ENCODE measurements around the gene KIZ. TPM values are rescaled to one million over a fixed set of nuclear protein-coding genes. Genes with fewer than 3 reads are reported as not detected.

Gene KIZ
- polyA plus RNA-seq, 6 donors from 2014 or later = 17.7 to 22.7 (median 19.1) TPM

DNA sequence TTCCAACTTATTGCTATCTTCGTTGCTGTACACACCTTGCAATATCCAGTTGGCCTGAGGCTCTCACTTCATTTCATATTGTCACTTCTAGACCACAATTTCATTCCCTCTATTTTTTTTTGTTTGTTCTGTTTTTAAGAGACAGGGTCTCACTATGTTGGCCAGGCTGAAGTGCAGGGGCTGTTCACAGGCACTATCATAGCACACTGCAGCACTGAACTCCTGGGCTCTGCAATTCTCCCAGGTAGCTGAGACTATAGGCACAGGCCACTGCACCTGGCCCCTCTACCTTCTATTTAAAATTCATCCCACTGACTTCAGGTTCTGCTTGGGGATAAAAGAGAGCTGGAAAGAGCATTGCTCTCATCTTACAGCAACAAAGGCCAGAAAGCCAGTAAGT, 15.1 kb upstream of the KIZ start:
- Mint-ChIP-seq H3K36me3 (peaks cover 0 to 4% of the 10 kb centered on the region in 2 donors), H3K4me3 (no peak overlapping the region), H3K27ac (no peak overlapping the region), H3K9me3 (peaks cover 0 to 10% (median 4%) of the 10 kb centered on the region in 7 donors), H3K4me1 (peaks cover 2 to 7% (median 4%) of the 10 kb centered on the region in 3 donors), H3K27me3 (peaks cover 69 to 92% (median 83%) of the 10 kb centered on the region in 3 donors)
- ATAC-seq (ENCODE audit: low read depth in 2 of 2) (no peak), DNase-seq (no peak)

DNA sequence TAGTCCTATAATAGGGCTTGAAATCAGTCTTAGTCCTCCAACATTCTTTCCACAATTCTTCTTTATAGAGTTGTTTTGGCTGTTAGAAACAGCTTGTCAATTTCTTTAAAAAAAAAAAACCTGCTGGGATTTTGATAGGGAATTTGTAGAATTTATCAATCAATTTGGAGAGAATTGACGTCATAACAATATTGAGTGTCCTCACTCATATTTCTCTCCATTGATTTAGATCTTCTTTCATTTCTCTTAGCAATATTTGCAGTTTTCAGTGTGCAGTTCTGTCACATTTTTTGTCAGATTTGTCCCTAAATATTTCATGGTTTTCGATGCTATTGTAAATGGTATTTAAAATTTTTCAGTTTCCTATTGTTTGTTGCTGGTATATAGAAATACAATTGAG, 14.5 kb upstream of the KIZ start:
- no peak for ATAC-seq (ENCODE audit: low read depth in 2 of 2)
- Mint-ChIP-seq H3K36me3 (peaks cover 0 to 4% of the 10 kb centered on the region in 2 donors), H3K27ac (no peak overlapping the region), H3K27me3 (peaks cover 70 to 92% (median 83%) of the 10 kb centered on the region in 3 donors), H3K4me3 (no peak overlapping the region), H3K9me3 (peaks cover 0 to 10% (median 3%) of the 10 kb centered on the region in 7 donors), H3K4me1 (peaks cover 0 to 2% (median 2%) of the 10 kb centered on the region in 3 donors)
- no peak for DNase-seq

DNA sequence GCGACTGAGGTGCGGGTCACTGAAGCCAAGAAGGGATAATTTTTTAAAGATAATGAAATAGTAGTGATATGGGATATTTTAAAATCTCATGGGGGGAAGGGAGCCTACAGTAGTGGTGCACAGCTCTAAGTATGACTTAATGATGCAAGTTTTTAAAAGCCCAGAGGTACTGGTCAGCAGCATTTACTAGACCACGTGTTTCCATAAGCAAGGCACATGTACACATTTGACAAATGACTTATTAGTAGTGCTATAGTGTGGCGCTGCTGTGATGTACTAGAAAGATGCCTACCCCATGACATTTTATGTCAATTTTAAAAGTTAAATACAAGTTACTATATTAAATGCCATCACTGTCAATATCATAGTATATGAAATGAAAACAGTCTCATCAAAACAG, 12.2 kb upstream of the KIZ start:
- Mint-ChIP-seq H3K36me3 (no peaks in the 10 kb centered on the region), H3K4me1 (no peaks in the 10 kb centered on the region), H3K27ac (no peak overlapping the region), H3K4me3 (no peak overlapping the region), H3K9me3 (peaks cover 0 to 5% (median 0%) of the 10 kb centered on the region in 7 donors), H3K27me3 (peaks cover 64 to 95% (median 87%) of the 10 kb centered on the region in 3 donors)
- ATAC-seq (ENCODE audit: low read depth in 2 of 2) (no peak), DNase-seq (no peak)

DNA sequence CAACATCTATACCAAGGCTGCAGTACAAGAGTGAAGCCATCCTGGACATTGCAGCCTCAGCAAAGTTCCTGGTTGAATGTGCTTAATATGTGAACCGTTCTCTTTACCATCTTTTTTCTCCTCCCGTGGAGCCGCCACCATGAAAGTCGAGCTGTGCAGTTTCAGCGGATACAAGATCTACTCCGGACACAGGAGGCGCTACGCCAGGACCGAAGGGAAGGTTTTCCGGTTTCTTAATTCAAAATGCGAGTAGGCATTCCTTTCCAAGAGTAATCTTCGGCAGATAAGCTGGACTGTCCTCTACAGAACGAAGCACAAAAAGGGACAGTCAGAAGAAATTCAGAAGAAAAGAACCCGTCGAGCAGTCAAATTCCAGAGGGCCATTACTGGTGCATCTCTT, 11.3 kb upstream of the KIZ start:
- Mint-ChIP-seq H3K4me3 (no peak overlapping the region), H3K27me3 (peaks cover 64 to 94% (median 88%) of the 10 kb centered on the region in 3 donors), H3K27ac (no peak overlapping the region), H3K9me3 (peaks cover 0 to 3% (median 0%) of the 10 kb centered on the region in 7 donors), H3K36me3 (no peaks in the 10 kb centered on the region), H3K4me1 (no peaks in the 10 kb centered on the region)
- DNase-seq = no peak
- no peak for ATAC-seq (ENCODE audit: low read depth in 2 of 2)

DNA sequence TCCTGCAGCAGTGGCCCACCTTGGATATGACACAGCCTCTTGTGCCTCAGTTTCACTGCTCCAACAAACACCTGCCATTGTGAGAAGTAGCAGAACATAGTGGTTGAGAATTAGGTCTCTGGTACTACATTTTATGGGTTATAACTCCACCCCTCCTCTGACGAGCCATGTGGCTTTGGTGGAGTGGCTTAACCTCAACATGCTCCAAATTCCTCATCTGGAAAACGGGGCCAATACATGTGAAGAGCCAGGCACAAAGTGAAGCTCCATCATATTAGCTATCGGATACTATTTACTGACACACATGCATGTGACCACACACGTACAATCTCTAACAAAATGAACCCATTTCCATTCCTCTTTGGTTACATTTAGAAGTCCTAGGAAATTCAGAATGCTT, 8.4 kb upstream of the KIZ start:
- Mint-ChIP-seq H3K36me3 (no peaks in the 10 kb centered on the region), H3K27ac (no peak overlapping the region), H3K4me3 (no peak overlapping the region), H3K4me1 (no peaks in the 10 kb centered on the region), H3K27me3 (peaks cover 49 to 83% (median 81%) of the 10 kb centered on the region in 3 donors), H3K9me3 (peaks cover 0 to 2% (median 0%) of the 10 kb centered on the region in 7 donors)
- no peak for DNase-seq
- no peak for ATAC-seq (ENCODE audit: low read depth in 2 of 2)

DNA sequence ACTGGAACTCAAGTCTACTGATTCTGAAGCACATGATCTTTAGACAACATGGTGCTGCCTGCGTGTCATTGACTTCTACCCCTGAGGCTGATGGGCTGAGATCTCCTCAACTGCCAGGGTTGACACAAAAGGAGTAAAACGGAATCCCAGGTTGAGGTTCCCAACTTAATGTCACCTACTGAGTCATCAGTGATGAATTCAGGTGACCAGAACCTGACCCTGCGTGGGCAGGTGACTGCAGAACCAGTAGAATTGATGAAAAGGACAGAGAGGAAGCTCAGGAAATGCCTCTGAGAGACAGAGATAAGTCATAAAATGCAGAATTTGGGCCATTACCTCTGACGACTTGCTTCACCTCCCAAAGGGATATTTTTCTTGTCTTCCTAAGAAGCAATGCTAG, 7.7 kb upstream of the KIZ start:
- peaks cover 46 to 78% (median 76%) of the 10 kb centered on the region in 3 donors for H3K27me3 Mint-ChIP-seq
- peaks cover 0 to 2% (median 0%) of the 10 kb centered on the region in 7 donors for H3K9me3 Mint-ChIP-seq
- H3K4me3 Mint-ChIP-seq = no peak overlapping the region
- no peaks in the 10 kb centered on the region for H3K4me1 Mint-ChIP-seq
- no peaks in the 10 kb centered on the region for H3K36me3 Mint-ChIP-seq
- DNase-seq = no peak
- no peak overlapping the region for H3K27ac Mint-ChIP-seq
- ATAC-seq (ENCODE audit: low read depth in 2 of 2) = no peak

DNA sequence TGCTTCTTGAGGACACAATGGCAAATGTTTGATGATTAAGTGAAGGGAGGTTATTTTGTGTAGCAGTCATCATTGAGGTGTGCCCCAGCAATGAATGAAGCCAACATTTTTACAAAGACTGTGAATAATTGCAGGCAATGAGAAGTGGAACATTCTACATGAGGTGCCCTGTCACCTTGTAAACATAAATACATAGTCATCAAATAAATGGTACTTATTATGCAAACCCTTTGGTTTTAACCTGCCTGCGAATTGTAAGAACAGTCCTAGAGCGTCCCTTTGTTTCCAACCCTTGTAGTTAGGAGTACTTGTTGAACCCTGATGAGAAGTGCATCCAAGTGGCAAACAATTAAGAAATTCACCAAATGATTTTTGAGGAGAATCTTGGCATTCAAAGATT, 7.1 kb upstream of the KIZ start:
- Mint-ChIP-seq H3K9me3 (peaks cover 0 to 2% (median 0%) of the 10 kb centered on the region in 7 donors), H3K36me3 (no peaks in the 10 kb centered on the region), H3K27ac (no peak overlapping the region), H3K4me3 (no peak overlapping the region), H3K4me1 (no peaks in the 10 kb centered on the region), H3K27me3 (peaks cover 42 to 73% (median 70%) of the 10 kb centered on the region in 3 donors)
- DNase-seq = no peak
- ATAC-seq (ENCODE audit: low read depth in 2 of 2) = no peak

DNA sequence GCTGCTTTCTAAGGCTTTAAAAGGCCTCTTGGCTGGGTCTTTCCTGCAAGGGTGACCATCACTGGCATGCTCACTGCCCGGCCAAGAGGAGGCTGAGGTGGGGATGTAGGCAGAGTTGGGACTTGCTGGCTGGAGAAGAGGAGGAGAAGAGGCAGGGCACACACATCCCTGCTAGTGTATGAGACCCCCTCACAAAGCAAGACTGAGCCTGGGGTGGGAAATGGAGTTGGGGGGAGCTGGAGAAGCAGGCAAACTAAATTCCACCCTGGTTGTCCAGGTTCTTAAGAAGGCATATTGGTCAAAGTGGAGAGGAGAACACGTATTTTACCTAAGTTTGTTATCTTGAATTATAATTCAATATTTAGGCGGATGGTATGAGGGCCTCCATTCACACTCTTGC, 1.7 kb upstream of the KIZ start:
- ATAC-seq (ENCODE audit: low read depth in 2 of 2) = no peak
- no peaks in the 10 kb centered on the region for H3K36me3 Mint-ChIP-seq
- H3K4me1 Mint-ChIP-seq = peaks cover 12 to 22% (median 17%) of the 10 kb centered on the region in 3 donors
- peak overlapping the region in 7 of 8 donors; percentile 5 to 92 (median 63) for H3K4me3 Mint-ChIP-seq
- peaks cover 0 to 2% (median 0%) of the 10 kb centered on the region in 7 donors for H3K9me3 Mint-ChIP-seq
- H3K27me3 Mint-ChIP-seq = peaks cover 10 to 21% (median 17%) of the 10 kb centered on the region in 3 donors
- no peak for DNase-seq
- H3K27ac Mint-ChIP-seq = peak overlapping the region in 1 of 6 donors; percentile 56

DNA sequence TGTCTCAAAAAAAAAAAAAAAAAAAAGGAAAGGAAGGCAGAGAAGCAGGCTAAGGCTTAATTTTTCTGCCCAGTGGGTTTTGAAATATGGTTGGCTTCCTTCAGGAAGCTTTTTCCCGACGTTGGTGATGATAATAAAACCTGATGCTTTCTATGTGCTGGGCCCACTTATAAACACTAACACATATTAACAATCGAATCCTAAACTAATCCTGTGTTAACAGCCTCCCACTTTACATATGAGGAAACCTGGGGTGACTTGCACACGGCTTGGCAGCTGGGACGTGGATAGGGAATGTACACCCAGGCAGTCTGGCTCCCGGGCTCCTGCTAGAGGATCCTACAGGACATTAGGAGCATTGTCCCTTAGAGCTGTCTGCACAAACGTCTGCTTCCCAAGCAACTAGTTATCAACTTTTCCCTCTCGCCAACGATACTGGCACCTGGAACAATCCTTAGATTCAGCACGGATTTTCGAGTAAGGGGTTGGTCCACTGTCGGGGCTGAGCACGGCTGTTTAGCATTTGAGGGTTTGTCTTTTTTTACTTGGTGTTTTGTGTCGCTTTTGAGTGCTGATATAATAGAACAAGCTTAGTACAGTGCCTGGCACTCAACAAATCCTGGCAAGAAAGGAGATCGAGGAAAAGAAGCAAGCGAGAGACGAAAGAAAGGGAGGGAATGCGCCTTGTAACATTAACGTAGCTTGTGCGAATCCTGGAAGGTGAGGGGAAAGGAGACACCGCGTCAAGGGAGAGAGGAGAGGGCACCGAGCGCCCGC, 622 bp upstream of the KIZ start:
- DNase-seq (no peak), ATAC-seq (ENCODE audit: low read depth in 2 of 2) (peak; percentile 1 to 2)
- H3K9me3 Mint-ChIP-seq = peaks cover 0 to 2% (median 0%) of the 10 kb centered on the region in 7 donors
- H3K27ac Mint-ChIP-seq = peak overlapping the region in 4 of 6 donors; percentile 2 to 91 (median 64)
- H3K4me3 Mint-ChIP-seq = peak overlapping the region; percentile 87 to 97 (median 94)
- H3K36me3 Mint-ChIP-seq = peaks cover 0 to 5% of the 10 kb centered on the region in 2 donors
- H3K27me3 Mint-ChIP-seq = peaks cover 9 to 20% (median 16%) of the 10 kb centered on the region in 3 donors
- H3K4me1 Mint-ChIP-seq = peaks cover 12 to 22% (median 17%) of the 10 kb centered on the region in 3 donors

DNA sequence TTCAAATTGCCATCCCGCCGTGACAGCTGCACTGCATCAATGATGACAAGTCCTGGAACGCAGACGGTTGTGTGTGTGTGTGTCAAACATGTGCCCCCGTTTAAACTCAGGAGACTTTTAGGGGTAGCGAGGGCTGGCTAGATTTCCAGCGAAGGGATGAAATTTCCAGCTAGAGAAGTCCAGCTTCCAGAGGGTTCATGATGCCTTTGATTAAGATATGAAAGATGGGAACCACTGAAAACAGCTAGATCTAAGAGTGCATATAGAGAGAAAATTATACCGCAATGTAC, 644 bp downstream of the KIZ start:
- Mint-ChIP-seq H3K36me3 (peaks cover 0 to 6% of the 10 kb centered on the region in 2 donors), H3K4me3 (peak overlapping the region; percentile 87 to 97 (median 94)), H3K4me1 (peaks cover 12 to 22% (median 17%) of the 10 kb centered on the region in 3 donors), H3K9me3 (no peaks in the 10 kb centered on the region), H3K27ac (peak overlapping the region; percentile 18 to 98 (median 92)), H3K27me3 (peaks cover 3 to 11% (median 5%) of the 10 kb centered on the region in 3 donors)
- ATAC-seq (ENCODE audit: low read depth in 2 of 2) = no peak
- no peak for DNase-seq

DNA sequence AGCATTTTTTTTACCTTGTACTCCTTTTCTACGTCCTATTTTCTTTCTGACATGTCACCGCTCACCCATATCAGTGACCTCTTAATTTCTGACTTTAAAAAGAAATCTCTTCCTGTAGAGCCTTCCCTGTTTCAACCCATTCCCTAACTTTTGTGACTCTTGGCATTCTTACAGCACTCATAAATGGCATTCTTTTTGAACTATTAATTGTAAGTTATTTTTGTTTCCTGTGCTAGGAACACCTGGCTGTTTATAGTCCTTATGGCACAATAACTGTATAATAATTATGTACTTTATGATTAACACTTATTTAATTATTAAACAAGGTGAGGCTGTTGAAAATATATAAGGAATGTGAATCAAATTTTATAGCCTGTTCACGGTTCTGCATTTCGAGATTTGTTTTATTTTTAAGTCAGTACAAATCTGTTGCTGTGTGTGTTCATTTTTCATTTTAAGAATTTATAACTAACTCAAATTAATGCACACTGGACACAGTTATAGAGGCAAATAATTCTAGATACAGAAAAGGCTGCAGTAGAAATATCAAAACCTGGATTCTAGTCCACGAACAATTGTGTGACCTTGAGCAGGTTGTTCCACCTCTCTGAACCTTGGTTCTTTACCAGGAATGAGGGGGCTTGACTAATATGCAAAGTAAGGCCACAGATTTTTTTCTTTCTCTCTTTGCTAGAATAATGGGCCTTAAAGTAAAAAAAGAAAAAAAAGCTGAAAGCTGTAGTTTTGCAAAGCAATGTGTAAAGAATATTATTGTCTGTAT, 1.5 kb downstream of the KIZ start:
- Mint-ChIP-seq H3K9me3 (no peaks in the 10 kb centered on the region), H3K27me3 (peaks cover 0 to 5% (median 0%) of the 10 kb centered on the region in 3 donors), H3K4me3 (peak overlapping the region in 7 of 8 donors; percentile 61 to 97 (median 92)), H3K36me3 (peaks cover 0 to 6% of the 10 kb centered on the region in 2 donors), H3K4me1 (peaks cover 12 to 22% (median 17%) of the 10 kb centered on the region in 3 donors), H3K27ac (peak overlapping the region in 3 of 6 donors; percentile 41 to 91 (median 68))
- ATAC-seq (ENCODE audit: low read depth in 2 of 2) (no peak), DNase-seq (no peak)

DNA sequence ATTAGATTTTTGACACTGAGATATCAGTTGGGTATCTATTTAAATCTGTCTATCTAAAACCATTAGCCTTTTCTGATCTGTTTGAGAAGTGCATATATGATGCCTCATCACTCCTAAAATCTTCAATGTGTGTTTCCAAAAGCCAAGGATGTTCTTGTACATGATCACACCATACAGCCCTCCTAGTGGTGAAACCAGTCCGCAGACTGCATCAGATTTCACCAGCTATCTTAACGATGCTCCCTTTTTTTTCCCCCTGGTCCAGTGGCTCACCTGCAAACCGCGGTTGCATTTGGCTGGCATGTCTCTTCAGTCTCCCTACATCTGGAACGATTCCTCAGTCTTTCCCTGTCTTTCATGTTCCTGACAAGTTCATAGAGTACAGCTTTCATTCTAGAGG, 4.0 kb downstream of the KIZ start:
- Mint-ChIP-seq H3K36me3 (peaks cover 0 to 15% of the 10 kb centered on the region in 2 donors), H3K4me3 (peak overlapping the region in 1 of 8 donors; percentile 97), H3K9me3 (no peaks in the 10 kb centered on the region), H3K27ac (no peak overlapping the region), H3K27me3 (no peaks in the 10 kb centered on the region), H3K4me1 (peaks cover 12 to 20% (median 17%) of the 10 kb centered on the region in 3 donors)
- ATAC-seq (ENCODE audit: low read depth in 2 of 2) = no peak
- no peak for DNase-seq

DNA sequence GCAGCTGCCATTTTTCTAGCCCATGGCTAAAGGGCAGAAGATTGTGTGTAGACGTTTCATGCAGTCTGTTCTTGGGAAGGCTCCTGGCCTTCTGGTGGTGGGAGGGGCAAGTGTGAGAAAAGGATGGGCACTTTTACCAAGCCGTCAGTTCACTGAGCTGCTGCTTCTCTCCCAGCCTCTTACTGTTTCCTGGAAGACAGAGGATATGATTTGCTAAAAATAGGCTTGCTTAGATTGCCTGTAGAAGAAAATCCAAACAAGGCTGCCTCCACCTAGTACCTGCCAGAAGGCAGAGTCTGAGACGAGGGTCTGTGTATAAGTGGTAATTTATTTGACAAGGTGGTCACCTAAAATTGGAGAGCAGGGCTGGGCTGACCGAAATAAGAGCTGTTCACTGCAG, 7.5 kb downstream of the KIZ start:
- H3K4me3 Mint-ChIP-seq = no peak overlapping the region
- H3K27me3 Mint-ChIP-seq = no peaks in the 10 kb centered on the region
- no peaks in the 10 kb centered on the region for H3K4me1 Mint-ChIP-seq
- H3K36me3 Mint-ChIP-seq = peaks cover 8 to 20% of the 10 kb centered on the region in 2 donors
- peak overlapping the region in 1 of 6 donors; percentile 21 for H3K27ac Mint-ChIP-seq
- ATAC-seq (ENCODE audit: low read depth in 2 of 2) (no peak), DNase-seq (no peak)
- H3K9me3 Mint-ChIP-seq = no peaks in the 10 kb centered on the region

Measured in naive B cell (primary cell).